OCI-LY1 (cell line): ENCODE measurements around the gene NAA16.

ENCODE experiments used
- EZH2 ChIP-seq: fragments of 200-600 bp; sonication (generic), shearing (Covaris generic); IDR thresholded peaks from 2 replicates; pipeline ENCODE4 v1.8.0; 2017; ENCODE audit warnings: borderline replicate concordance, mixed run types, mild to moderate bottlenecking, antibody characterized with exemption, low read length, moderate library complexity, mixed read lengths
- TF ChIP-seq, protein P1 (sequence below): fragments of 200-600 bp; sonication (generic), shearing (Covaris generic); IDR thresholded peaks from 2 replicates; pipeline ENCODE4 v1.5.1; 2017; ENCODE audit warnings: mild to moderate bottlenecking, antibody characterized with exemption, low read length, moderate library complexity, mixed read lengths

DNA sequence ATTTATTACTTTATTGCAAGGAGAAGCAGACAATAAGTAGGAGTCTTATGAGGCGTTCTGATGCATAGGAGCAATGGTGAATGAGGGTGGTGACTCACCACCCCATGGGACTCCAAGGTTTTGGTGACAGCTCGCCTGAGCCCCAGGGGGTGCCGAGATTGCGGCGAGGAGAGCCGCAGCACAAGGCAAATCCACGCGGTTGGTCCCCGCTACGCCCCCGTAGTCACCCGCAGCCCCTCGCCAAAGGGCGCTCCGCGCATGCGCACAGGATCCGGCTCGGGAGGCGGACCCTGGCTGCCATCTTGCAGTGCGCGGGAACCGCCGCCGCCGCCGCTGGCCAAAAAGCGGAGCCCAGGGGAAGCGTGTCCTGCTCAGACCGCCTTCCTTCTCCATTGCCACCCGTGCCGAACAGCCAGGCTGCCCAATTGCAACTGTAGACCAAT is at the start of gene NAA16:
- TF ChIP-seq EZH2: no peak
- TF ChIP-seq, protein P1, sequence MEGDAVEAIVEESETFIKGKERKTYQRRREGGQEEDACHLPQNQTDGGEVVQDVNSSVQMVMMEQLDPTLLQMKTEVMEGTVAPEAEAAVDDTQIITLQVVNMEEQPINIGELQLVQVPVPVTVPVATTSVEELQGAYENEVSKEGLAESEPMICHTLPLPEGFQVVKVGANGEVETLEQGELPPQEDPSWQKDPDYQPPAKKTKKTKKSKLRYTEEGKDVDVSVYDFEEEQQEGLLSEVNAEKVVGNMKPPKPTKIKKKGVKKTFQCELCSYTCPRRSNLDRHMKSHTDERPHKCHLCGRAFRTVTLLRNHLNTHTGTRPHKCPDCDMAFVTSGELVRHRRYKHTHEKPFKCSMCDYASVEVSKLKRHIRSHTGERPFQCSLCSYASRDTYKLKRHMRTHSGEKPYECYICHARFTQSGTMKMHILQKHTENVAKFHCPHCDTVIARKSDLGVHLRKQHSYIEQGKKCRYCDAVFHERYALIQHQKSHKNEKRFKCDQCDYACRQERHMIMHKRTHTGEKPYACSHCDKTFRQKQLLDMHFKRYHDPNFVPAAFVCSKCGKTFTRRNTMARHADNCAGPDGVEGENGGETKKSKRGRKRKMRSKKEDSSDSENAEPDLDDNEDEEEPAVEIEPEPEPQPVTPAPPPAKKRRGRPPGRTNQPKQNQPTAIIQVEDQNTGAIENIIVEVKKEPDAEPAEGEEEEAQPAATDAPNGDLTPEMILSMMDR: no peak
